D341Med (cell line): ENCODE results near the gene DDX31.
"Not testable (repeated sequence)": the region's sequence is repeated elsewhere in the genome, so short reads cannot be mapped to it uniquely, and the experiment has no call there.

Source experiments
- DNase-seq: peaks from one replicate; pipeline ENCODE4 v3.0.0; 2012; ENCODE audit warnings: low spot score

The DDX31 gene

GRCh38 chr9:132669698-132670456, at the start of gene DDX31:
TSS of gene DDX31 (minus strand) at chr9:132669983. CDS start at chr9:132669934, 49 bp downstream.
- peak; percentile 93 for DNase-seq

- not testable (repeated sequence) for DNase-seq
Observed at GRCh38 chr9:132718381-132718928, 48.7 kb upstream of the DDX31 start.

- no peak for DNase-seq
Observed at GRCh38 chr9:132717326-132717945, 47.7 kb upstream of the DDX31 start.

GRCh38 chr9:132716007-132716406, 46.2 kb upstream of the DDX31 start:
- no peak for DNase-seq

- no peak for DNase-seq
Observed at GRCh38 chr9:132712753-132713152, 43.0 kb upstream of the DDX31 start.

GRCh38 chr9:132711846-132712245, 42.1 kb upstream of the DDX31 start:
- DNase-seq = no peak

- not testable (repeated sequence) for DNase-seq
Observed at GRCh38 chr9:132711152-132711551, 41.4 kb upstream of the DDX31 start.

GRCh38 chr9:132710333-132710732, 40.5 kb upstream of the DDX31 start:
- no peak for DNase-seq

GRCh38 chr9:132708769-132709430, 39.1 kb upstream of the DDX31 start:
- DNase-seq = no peak

GRCh38 chr9:132708239-132708638, 38.5 kb upstream of the DDX31 start:
- DNase-seq = no peak

GRCh38 chr9:132703336-132703735, 33.6 kb upstream of the DDX31 start:
- no peak for DNase-seq

GRCh38 chr9:132702254-132702653, 32.5 kb upstream of the DDX31 start:
- DNase-seq = no peak

GRCh38 chr9:132699956-132700355, 30.2 kb upstream of the DDX31 start:
- DNase-seq = no peak

- DNase-seq = no peak
Observed at GRCh38 chr9:132698989-132699388, 29.2 kb upstream of the DDX31 start.

- no peak for DNase-seq
Observed at GRCh38 chr9:132697230-132697629, 27.4 kb upstream of the DDX31 start.

GRCh38 chr9:132694144-132694543, 24.4 kb upstream of the DDX31 start:
- no peak for DNase-seq

GRCh38 chr9:132690696-132691095, 20.9 kb upstream of the DDX31 start:
- DNase-seq = no peak

- no peak for DNase-seq
Observed at GRCh38 chr9:132683873-132684272, 14.1 kb upstream of the DDX31 start.

GRCh38 chr9:132681561-132681960, 11.8 kb upstream of the DDX31 start:
- no peak for DNase-seq

GRCh38 chr9:132679946-132680625, 10.3 kb upstream of the DDX31 start:
- DNase-seq = no peak

GRCh38 chr9:132677976-132678375, 8.2 kb upstream of the DDX31 start:
- no peak for DNase-seq

GRCh38 chr9:132674485-132674884, 4.7 kb upstream of the DDX31 start:
- DNase-seq = no peak
